NCI-H1694 (cell line): ENCODE measurements around the gene EVPLL.
"Not testable (repeated sequence)": the region's sequence is repeated elsewhere in the genome, so short reads cannot be mapped to it uniquely, and the experiment has no call there.

Experiments
- DNase-seq: peaks from one replicate; lab custom pipeline; 2025; lab: John Stamatoyannopoulos, UW

Gene EVPLL

DNA sequence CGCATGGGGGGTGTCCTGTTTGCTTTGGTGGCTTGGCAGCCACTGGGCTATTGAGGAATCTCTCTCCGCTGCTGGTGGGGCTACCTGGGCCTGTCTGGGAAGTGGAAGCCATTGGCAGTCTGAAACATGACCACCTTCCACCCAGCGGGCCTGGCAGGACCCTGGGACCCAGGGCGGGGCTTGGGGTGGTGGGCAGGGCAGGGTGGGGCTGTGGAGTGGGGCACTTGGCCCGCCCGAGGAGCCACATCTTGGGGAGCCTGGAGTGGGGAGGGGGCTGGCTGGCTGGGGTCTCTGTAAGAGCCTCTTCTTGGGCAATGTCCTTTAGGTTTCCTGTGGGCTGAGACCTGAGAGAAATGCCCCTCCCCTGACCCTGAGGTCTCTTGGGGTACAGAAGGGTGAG is 48.0 kb downstream of the EVPLL start:
- not testable (repeated sequence) for DNase-seq

DNA sequence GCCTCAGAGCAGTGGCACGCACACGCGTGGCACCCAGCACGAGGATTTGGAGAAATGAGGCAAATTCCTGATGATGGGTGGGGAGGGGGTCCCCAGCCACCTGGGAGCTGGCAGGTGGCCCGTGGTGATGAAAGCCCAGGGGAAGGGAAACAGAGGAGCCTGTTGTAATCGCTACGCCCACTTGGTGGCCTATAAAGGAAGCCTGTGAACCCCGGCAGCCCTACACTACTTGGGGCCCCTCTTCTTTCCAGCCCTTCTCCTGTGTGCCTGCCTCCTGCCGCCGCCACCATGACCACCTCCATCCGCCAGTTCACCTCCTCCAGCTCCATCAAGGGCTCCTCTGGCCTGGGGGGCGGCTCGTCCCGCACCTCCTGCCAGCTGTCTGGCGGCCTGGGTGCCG is 49.1 kb downstream of the EVPLL start:
- not testable (repeated sequence) for DNase-seq

DNA sequence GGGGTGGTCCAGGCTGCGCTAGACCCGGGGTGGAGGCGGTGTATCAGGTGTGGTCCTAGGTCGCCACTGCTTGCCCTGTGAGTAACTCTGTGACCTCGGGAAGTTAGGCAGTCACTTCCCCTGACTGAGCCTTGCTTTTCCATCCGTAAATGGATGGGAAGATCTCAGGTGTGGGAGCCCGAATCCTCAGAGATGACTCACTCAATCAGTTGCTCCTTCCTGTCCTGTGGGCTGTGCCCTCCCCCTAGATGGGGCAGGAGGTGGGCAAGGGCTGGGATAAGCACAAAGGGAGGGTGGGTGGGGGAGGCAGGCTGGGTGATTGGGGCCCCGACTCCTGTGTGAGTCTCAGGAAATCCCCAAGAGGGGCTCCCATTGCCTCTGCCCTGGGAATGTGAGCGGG is 54.6 kb downstream of the EVPLL start:
- DNase-seq = not testable (repeated sequence)
